ENCODE results near the gene NUP214.

GRCh38 chr9:131142160-131142559 is 16.8 kb downstream of the NUP214 start:
- TF ChIP-seq ZNF239 (tag by site-specific recombination; IDR thresholded peaks at IDR 0.05) (no peak), CTCF (tag by site-specific recombination; IDR thresholded peaks at IDR 0.05) (no peak), ZNF830 (tag by site-specific recombination; IDR thresholded peaks at IDR 0.05; ENCODE audit: low read depth) (no peak), ZNF777 (tag by site-specific recombination; IDR thresholded peaks at IDR 0.05; ENCODE audit: borderline replicate concordance) (no peak), ZSCAN30 (tag by site-specific recombination; IDR thresholded peaks at IDR 0.05) (no peak), ZNF488 (tag by site-specific recombination; IDR thresholded peaks at IDR 0.05) (no peak), PATZ1 (tag by site-specific recombination; IDR thresholded peaks at IDR 0.05) (no peak), ZNF391 (tag by site-specific recombination; IDR thresholded peaks at IDR 0.05; ENCODE audit: borderline replicate concordance, low read depth) (no peak), TCF7L2 (IDR thresholded peaks at IDR 0.05; ENCODE audit: borderline replicate concordance, low read depth, low read length) (no peak), ATF2 (tag by site-specific recombination; IDR thresholded peaks at IDR 0.05; ENCODE audit: low read depth) (no peak), ZNF394 (tag by site-specific recombination; IDR thresholded peaks at IDR 0.05; ENCODE audit: borderline replicate concordance) (no peak), ZNF174 (tag by site-specific recombination; IDR thresholded peaks at IDR 0.05) (no peak)
